ENCODE results near the gene DBNL. TPM values are rescaled to one million over a fixed set of nuclear protein-coding genes. Genes with fewer than 3 reads are reported as not detected.

Gene DBNL
- total and polyA plus RNA-seq, 7 donors = 76.7 to 149 (median 91.9) TPM

DNA sequence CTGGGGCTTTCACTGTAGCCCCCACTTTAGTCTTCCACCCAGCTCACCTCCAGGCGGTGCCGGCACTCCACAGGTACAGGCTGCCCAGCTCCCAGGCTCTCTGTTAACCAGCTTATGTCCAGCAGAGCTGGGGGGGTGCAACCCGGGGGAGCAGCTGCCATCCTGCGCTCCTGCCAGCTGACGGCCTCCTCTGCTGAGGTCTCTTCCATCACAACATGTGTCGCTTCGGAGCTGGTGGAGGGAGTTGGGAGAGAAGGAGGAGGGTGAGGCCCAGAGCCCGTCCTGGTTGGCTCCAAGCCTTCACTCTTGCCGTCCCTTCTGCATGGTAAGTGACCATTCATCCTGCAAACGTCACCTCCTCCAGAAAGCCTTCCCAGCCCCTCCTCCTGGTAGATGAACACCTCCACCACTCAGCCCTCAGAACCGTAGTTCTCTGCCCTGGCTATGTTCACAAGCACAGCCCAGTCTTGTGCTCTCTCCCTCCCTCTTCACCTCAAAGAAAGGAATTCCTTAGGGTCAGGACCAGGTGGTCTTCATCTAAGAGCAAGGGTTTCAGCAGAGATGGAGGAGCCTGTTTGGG, 36.3 kb downstream of the DBNL start:
- WGBS, 2 donors = 88% methylated on average over 11 of the region's 11 CpGs
- peaks cover 0 to 22% (median 12%) of the 10 kb centered on the region in 4 donors for H3K4me1 ChIP-seq

DNA sequence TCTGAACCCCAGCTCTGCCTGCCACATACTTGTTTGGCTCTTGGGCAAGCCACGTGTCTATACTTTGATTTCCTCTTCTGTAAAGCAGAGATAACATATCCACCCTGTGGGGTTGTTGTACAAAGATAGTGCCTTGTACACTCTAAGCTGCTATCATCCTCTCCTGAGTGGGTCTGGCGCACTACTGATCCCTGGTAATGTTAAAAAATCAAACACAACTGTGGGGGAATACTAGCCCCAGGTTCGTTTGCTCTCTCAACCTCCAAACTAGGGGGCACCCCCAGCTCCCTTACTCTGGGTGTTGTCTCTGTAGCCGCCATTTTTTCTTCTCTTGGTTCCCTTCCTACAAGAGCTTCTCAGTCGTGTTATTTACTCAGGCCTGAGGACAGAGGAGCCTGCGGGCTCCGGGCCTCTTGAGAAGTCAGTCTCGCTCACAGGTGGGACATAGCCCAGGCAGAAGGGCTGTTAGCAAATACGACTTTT, 36.8 kb downstream of the DBNL start:
- intact Hi-C loops (cut with DNase I) = loop anchor here (5.0 to 10.0 kb wide), 2 partner anchors 121 to 803 kb away; partner anchors contain the start of genes PURB and YKT6
- no peaks in the 10 kb centered on the region for H3K9me3 ChIP-seq
- H3K4me3 ChIP-seq = peak overlapping the region in 3 of 4 donors; percentile 64 to 83 (median 75)
- H3K36me3 ChIP-seq = peaks cover 30 to 43% (median 37%) of the 10 kb centered on the region in 4 donors
- 41 to 51% methylated on average over 9 of the region's 9 CpGs for WGBS, 2 donors
- H3K4me1 ChIP-seq = peaks cover 0 to 22% (median 12%) of the 10 kb centered on the region in 4 donors
- peak overlapping the region; percentile 88 to 91 (median 89) for H3K27ac ChIP-seq
- TF ChIP-seq EP300 (IDR thresholded peaks at IDR 0.05) (no peak), POLR2AphosphoS5 (IDR thresholded peaks at IDR 0.05) (no peak), POLR2A (IDR thresholded peaks at IDR 0.05) (no peak)
- TF ChIP-seq, protein P1, sequence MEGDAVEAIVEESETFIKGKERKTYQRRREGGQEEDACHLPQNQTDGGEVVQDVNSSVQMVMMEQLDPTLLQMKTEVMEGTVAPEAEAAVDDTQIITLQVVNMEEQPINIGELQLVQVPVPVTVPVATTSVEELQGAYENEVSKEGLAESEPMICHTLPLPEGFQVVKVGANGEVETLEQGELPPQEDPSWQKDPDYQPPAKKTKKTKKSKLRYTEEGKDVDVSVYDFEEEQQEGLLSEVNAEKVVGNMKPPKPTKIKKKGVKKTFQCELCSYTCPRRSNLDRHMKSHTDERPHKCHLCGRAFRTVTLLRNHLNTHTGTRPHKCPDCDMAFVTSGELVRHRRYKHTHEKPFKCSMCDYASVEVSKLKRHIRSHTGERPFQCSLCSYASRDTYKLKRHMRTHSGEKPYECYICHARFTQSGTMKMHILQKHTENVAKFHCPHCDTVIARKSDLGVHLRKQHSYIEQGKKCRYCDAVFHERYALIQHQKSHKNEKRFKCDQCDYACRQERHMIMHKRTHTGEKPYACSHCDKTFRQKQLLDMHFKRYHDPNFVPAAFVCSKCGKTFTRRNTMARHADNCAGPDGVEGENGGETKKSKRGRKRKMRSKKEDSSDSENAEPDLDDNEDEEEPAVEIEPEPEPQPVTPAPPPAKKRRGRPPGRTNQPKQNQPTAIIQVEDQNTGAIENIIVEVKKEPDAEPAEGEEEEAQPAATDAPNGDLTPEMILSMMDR (IDR thresholded peaks at IDR 0.05) = no peak
- H3K27me3 ChIP-seq = no peaks in the 10 kb centered on the region
- no peak for DNase-seq

More for the DNA sequence above, 36.3 kb downstream of the DBNL start:
- intact Hi-C loops (cut with DNase I) = loop anchor here (5.0 to 10.0 kb wide), 2 partner anchors 122 to 804 kb away; partner anchors contain the start of genes PURB and YKT6
- peaks cover 33 to 49% (median 41%) of the 10 kb centered on the region in 4 donors for H3K36me3 ChIP-seq
- no peaks in the 10 kb centered on the region for H3K9me3 ChIP-seq
- DNase-seq = no peak
- H3K27ac ChIP-seq = peak overlapping the region; percentile 88 to 91 (median 89)
- H3K27me3 ChIP-seq = no peaks in the 10 kb centered on the region
- H3K4me3 ChIP-seq = peak overlapping the region in 1 of 4 donors; percentile 83
- no peak for TF ChIP-seq POLR2AphosphoS5 (IDR thresholded peaks at IDR 0.05)

DNA sequence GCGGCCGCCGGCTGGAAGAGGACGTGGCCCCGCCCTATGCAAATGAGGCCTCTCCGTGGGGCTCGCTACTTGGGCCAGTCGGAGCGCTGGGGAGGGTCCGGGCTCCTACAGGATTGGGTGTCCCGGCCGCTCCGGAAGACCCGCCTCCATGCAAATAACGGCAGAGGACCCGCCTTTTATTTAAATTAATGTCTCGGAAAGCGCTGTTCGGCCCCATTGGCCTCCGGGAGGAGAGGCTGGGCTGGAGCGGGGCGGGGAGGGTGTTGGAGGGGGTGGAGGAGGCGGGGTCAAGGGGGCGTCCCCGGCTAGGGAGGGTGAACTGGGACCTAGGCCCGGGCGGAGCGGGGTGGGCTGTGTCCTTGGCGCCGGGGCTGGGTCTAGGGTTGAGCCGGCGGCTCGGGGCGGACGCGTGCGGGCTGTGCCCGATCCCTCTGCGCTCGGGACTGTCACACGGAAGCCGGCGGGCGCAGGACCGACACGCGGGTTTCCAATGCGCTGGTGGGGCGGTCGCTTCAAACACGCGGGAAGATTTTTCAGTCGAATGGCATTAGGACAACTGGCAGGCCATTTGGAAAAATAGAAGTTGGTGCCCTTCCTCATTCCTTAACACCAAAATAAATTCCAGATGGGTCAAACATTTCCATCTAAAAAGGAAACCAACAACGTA, 38.2 kb downstream of the DBNL start:
- Histone ChIP-seq H3K27ac (peak overlapping the region; percentile 88 to 91 (median 89)), H3K9me3 (no peaks in the 10 kb centered on the region), H3K36me3 (peaks cover 26 to 33% (median 29%) of the 10 kb centered on the region in 4 donors), H3K4me3 (peak overlapping the region; percentile 64 to 83 (median 77)), H3K4me1 (peaks cover 0 to 25% (median 14%) of the 10 kb centered on the region in 4 donors), H3K27me3 (no peaks in the 10 kb centered on the region)
- no peak for TF ChIP-seq EP300 (IDR thresholded peaks at IDR 0.05)
- TF ChIP-seq POLR2A (IDR thresholded peaks at IDR 0.05) = peak in 1 of 2 donors; percentile 61
- TF ChIP-seq POLR2AphosphoS5 (IDR thresholded peaks at IDR 0.05) = peak; percentile 67 to 84 (median 76)
- TF ChIP-seq, protein P1 (IDR thresholded peaks at IDR 0.05) = no peak
- WGBS, 2 donors = 0% methylated on average over 54 of the region's 54 CpGs
- intact Hi-C loops (cut with DNase I) = loop anchor here (1.0 to 10.0 kb wide), 4 partner anchors 38 to 802 kb away; partner anchors contain the start of genes DBNL, POLD2, PURB and YKT6
- peak; percentile 100 for DNase-seq

DNA sequence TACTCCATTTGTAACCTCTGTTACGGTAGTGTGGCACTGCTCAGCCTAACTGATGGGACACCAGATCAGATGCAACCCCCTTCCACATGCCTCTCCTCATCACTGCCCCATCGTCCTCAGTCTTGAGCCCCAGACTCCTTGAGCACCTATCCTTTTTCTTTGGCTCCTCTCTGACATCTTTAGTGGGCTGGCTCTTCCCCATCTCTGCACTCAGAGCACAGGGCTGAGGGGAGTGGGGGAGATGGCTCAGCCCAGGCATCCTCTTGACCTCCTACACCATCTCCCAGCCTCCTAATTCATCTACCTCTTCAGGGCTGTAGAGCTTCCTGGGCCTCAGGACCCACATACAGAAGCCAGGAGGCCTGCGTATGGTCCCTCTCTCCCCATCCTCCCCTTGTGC, 39.3 kb downstream of the DBNL start:
- DNase-seq = no peak
- peaks cover 15 to 22% (median 18%) of the 10 kb centered on the region in 4 donors for H3K36me3 ChIP-seq
- WGBS, 2 donors = 95 to 97% methylated on average over 3 of the region's 3 CpGs
- no peak overlapping the region for H3K4me3 ChIP-seq
- intact Hi-C loops (cut with DNase I) = loop anchor here (2.0 to 10.0 kb wide), 3 partner anchors 39 to 801 kb away; partner anchors contain the start of genes DBNL, PURB and YKT6
- H3K27ac ChIP-seq = peak overlapping the region in 3 of 4 donors; percentile 88 to 91 (median 89)
- H3K9me3 ChIP-seq = no peaks in the 10 kb centered on the region
- TF ChIP-seq POLR2AphosphoS5 (IDR thresholded peaks at IDR 0.05) = no peak
- no peak for TF ChIP-seq EP300 (IDR thresholded peaks at IDR 0.05)
- no peak for TF ChIP-seq POLR2A (IDR thresholded peaks at IDR 0.05)
- TF ChIP-seq, protein P1 (IDR thresholded peaks at IDR 0.05) = no peak
- peaks cover 0 to 36% (median 23%) of the 10 kb centered on the region in 4 donors for H3K4me1 ChIP-seq
- no peaks in the 10 kb centered on the region for H3K27me3 ChIP-seq

DNA sequence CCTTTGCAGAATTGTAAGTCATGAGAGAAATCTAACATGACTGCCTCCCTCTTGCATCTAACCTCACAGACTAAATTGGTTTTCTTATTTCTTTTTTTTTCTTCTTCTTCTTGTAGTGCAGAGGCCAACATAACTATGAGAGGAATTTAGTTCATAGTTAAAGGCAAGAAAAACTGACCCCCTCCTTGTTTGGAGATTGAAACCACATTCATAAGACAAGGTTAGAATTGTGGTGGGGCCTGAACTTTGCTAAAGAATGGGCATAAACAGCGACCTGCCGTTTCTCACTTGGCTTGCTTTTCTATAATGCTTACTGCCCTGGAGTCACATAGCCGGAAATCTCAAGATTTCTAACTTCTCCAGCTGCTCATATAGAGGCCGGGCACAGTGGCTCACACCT, 40.2 kb downstream of the DBNL start:
- TF ChIP-seq POLR2AphosphoS5 (IDR thresholded peaks at IDR 0.05) (no peak), EP300 (IDR thresholded peaks at IDR 0.05) (no peak), POLR2A (IDR thresholded peaks at IDR 0.05) (no peak)
- TF ChIP-seq, protein P1 (IDR thresholded peaks at IDR 0.05) = no peak
- no peak for DNase-seq
- peak overlapping the region in 2 of 4 donors; percentile 88 to 91 for H3K27ac ChIP-seq
- H3K36me3 ChIP-seq = peaks cover 9 to 13% (median 10%) of the 10 kb centered on the region in 4 donors
- 80 to 91% methylated on average over 4 of the region's 4 CpGs for WGBS, 2 donors
- no peak overlapping the region for H3K4me3 ChIP-seq
- peaks cover 0 to 37% (median 24%) of the 10 kb centered on the region in 4 donors for H3K4me1 ChIP-seq
- no peaks in the 10 kb centered on the region for H3K9me3 ChIP-seq
- intact Hi-C loops (cut with DNase I) = loop anchor here (5.0 to 10.0 kb wide), 2 partner anchors 118 to 800 kb away; partner anchors contain the start of genes PURB and YKT6
- H3K27me3 ChIP-seq = no peaks in the 10 kb centered on the region
